HCT116 (cell line): ENCODE measurements around the gene AQP10. TPM values are rescaled to one million over a fixed set of nuclear protein-coding genes. Genes with fewer than 3 reads are reported as not detected.
"Not testable (repeated sequence)": the region's sequence is repeated elsewhere in the genome, so short reads cannot be mapped to it uniquely, and the experiment has no call there.

ENCODE experiments used
- ATAC-seq: fragments of 200-7000 bp; cut with Tn5 transposase; 2 replicates; pipeline ENCODE4 v1.9.1; 2020; ENCODE audit warnings: mild to moderate bottlenecking, moderate library complexity
- BruUV-seq: library from RNA; stranded (reverse); fragments of 400-500 nt; replicated peaks from 2 replicates; lab custom pipeline; 2021; lab: Mats Ljungman, UMichigan
- CTCF ChIA-PET: fragments of 300-600 bp; sonication (Branson Sonifier 250); formaldehyde crosslinking; loops from one replicate; lab custom pipeline; 2021; ENCODE audit warnings: antibody characterized with exemption; lab: Charles Lee
- POLR2A ChIA-PET: fragments of 300-600, 350-600 bp; sonication (Branson Sonifier 250); formaldehyde crosslinking; loops from one replicate; lab custom pipeline; 2021; ENCODE audit warnings: antibody characterized with exemption; lab: Charles Lee
- RAD21 ChIA-PET, 2 experiments: fragments of 300-600 bp; sonication (Branson Sonifier 250); formaldehyde crosslinking; loops; one replicate each; lab custom pipeline; 2023; ENCODE audit warnings: low total read pairs in 2 of 2; ENCODE audit not compliant: uncharacterized antibody in 2 of 2, unreplicated experiment in 2 of 2, low non-redundant PET in 1 of 2; lab: Charles Lee
- DNase-seq: peaks from one replicate; pipeline ENCODE4 v3.0.0-alpha.2; 2010; ENCODE audit warnings: low read depth, low spot score
- H2AFZ ChIP-seq: fragments of 200-600 bp; shearing (Covaris generic), sonication (generic); 2 replicates; pipeline ENCODE4 v1.6.1; 2017; ENCODE audit warnings: low read depth, mixed run types, mixed read lengths, antibody characterized with exemption, low read length; ENCODE audit not compliant: poor library complexity, severe bottlenecking
- H3K27ac ChIP-seq: 2 replicates; pipeline ENCODE4 v1.5.1; 2012; ENCODE audit warnings: low read depth, low read length
- H3K27me3 ChIP-seq: fragments of 200-600 bp; sonication (generic); 2 replicates; pipeline ENCODE4 v1.6.1; 2016; ENCODE audit warnings: mixed run types, low read length, mixed read lengths; ENCODE audit not compliant: insufficient read depth
- H3K36me3 ChIP-seq, 2 experiments: fragments of 200-500 bp in 1 of 2; fragments of 200-600 bp in 1 of 2; sonication (Bioruptor generic) in 1 of 2; sonication (generic) in 1 of 2; 2 replicates each; pipeline versions ENCODE4 v1.5.1 to v1.6.1; 2014 to 2016; ENCODE audit warnings: low read length in 2 of 2, inconsistent platforms in 1 of 2, mixed read lengths in 1 of 2, mixed run types in 1 of 2; ENCODE audit not compliant: insufficient read depth in 2 of 2, control insufficient read depth in 1 of 2
- H3K4me1 ChIP-seq, 2 experiments: fragments of 200-600 bp in 1 of 2; sonication (generic) in 1 of 2; 2 replicates each; pipeline versions ENCODE4 v1.5.1 to v1.6.1; 2012 to 2017; ENCODE audit warnings: low read length in 2 of 2, inconsistent platforms in 1 of 2, mild to moderate bottlenecking in 1 of 2, mixed read lengths in 1 of 2, mixed run types in 1 of 2, moderate library complexity in 1 of 2; ENCODE audit not compliant: insufficient read depth in 2 of 2, control insufficient read depth in 1 of 2
- H3K4me2 ChIP-seq: fragments of 200-600 bp; sonication (generic); 2 replicates; pipeline ENCODE4 v1.6.1; 2017; ENCODE audit warnings: mixed run types, low read length, mixed read lengths
- H3K4me3 ChIP-seq, 2 experiments: fragments of 200-600 bp in 1 of 2; sonication (generic) in 1 of 2; replicated peaks in 1 of 2; 2 replicates each; pipeline ENCODE4 v1.5.1; 2011 to 2016; ENCODE audit warnings: low read length in 2 of 2, control low read depth in 1 of 2, low read depth in 1 of 2, mild to moderate bottlenecking in 1 of 2, mixed read lengths in 1 of 2, mixed run types in 1 of 2
- H3K79me2 ChIP-seq: fragments of 200-600 bp; sonication (generic); 2 replicates; pipeline ENCODE4 v1.6.1; 2017; ENCODE audit warnings: mild to moderate bottlenecking, mixed run types, low read length, moderate library complexity, mixed read lengths; ENCODE audit not compliant: insufficient read depth
- H3K9ac ChIP-seq: fragments of 200-600 bp; sonication (generic); 2 replicates; pipeline ENCODE4 v1.6.1; 2016; ENCODE audit warnings: low read length, mixed read lengths
- H3K9me2 ChIP-seq: fragments of 200-600 bp; sonication (generic), shearing (Covaris generic); 2 replicates; pipeline ENCODE4 v1.6.1; 2017; ENCODE audit warnings: mixed run types, mild to moderate bottlenecking, moderate library complexity; ENCODE audit not compliant: insufficient read depth
- H3K9me3 ChIP-seq, 2 experiments: fragments of 200-500 bp in 1 of 2; fragments of 200-600 bp in 1 of 2; sonication (Bioruptor generic) in 1 of 2; sonication (generic) in 1 of 2; 2 replicates each; pipeline ENCODE4 v1.6.1; 2014 to 2017; ENCODE audit warnings: low read length in 2 of 2, mixed read lengths in 2 of 2, inconsistent platforms in 1 of 2, low read depth in 1 of 2, mild to moderate bottlenecking in 1 of 2, mixed run types in 1 of 2, moderate library complexity in 1 of 2; ENCODE audit not compliant: control insufficient read depth in 1 of 2, insufficient read depth in 1 of 2
- H4K20me1 ChIP-seq: fragments of 200-600 bp; sonication (generic), shearing (Covaris generic); 2 replicates; pipeline ENCODE4 v1.6.1; 2017; ENCODE audit warnings: mixed run types, mild to moderate bottlenecking, moderate library complexity; ENCODE audit not compliant: insufficient read depth
- CTCF ChIP-seq, 3 experiments: fragments of 200-600 bp in 1 of 3; sonication (generic) in 1 of 3; IDR thresholded peaks in 2 of 3; conservative IDR thresholded peaks in 1 of 3; 2 replicates each; pipeline ENCODE4 v1.5.1; 2012 to 2017; ENCODE audit warnings: low read depth in 2 of 3, low read length in 2 of 3, antibody characterized with exemption in 1 of 3, borderline replicate concordance in 1 of 3, control low read depth in 1 of 3, mild to moderate bottlenecking in 1 of 3, mixed read lengths in 1 of 3, mixed run types in 1 of 3, moderate library complexity in 1 of 3; ENCODE audit not compliant: insufficient read depth in 1 of 3
- POLR2A ChIP-seq: IDR thresholded peaks from 2 replicates; pipeline ENCODE4 v1.7.0; 2011; ENCODE audit warnings: borderline replicate concordance; ENCODE audit not compliant: insufficient read depth, insufficient read length; ENCODE audit errors: extremely low read depth
- RAD21 ChIP-seq: IDR thresholded peaks from 2 replicates; pipeline ENCODE4 v1.6.1; 2012; ENCODE audit warnings: low read depth, mild to moderate bottlenecking
- SIN3A ChIP-seq: IDR thresholded peaks from 2 replicates; pipeline ENCODE4 v1.6.1; 2012; ENCODE audit warnings: low read depth
- SP1 ChIP-seq: IDR thresholded peaks from 2 replicates; pipeline ENCODE4 v1.6.1; 2012; ENCODE audit warnings: low read depth
- SRF ChIP-seq: IDR thresholded peaks from 2 replicates; pipeline ENCODE4 v1.6.1; 2012; ENCODE audit warnings: low read depth
- TCF7L2 ChIP-seq: IDR thresholded peaks from 2 replicates; pipeline ENCODE4 v1.7.0; 2011; ENCODE audit warnings: borderline replicate concordance, inconsistent platforms; ENCODE audit not compliant: insufficient read depth, insufficient read length; ENCODE audit errors: extremely low read depth
- ZBTB33 ChIP-seq: IDR thresholded peaks from 2 replicates; pipeline ENCODE4 v1.6.1; 2011; ENCODE audit warnings: mild to moderate bottlenecking, low read length, moderate library complexity; ENCODE audit not compliant: insufficient replicate concordance; ENCODE audit errors: extremely low read depth
- intact Hi-C: fragments of 100-400 bp; cut with micrococcal nuclease; formaldehyde crosslinking; loops from 2 replicates; pipeline ENCODE4 v1.10.0; 2022
- total RNA-seq: library from RNA; stranded (reverse); gene quantifications from one replicate; pipeline ENCODE4 v1.2.1, GENCODE V29; 2021; ENCODE audit not compliant: unreplicated experiment

AQP10 gene
- total RNA-seq, 1 experiment from 2014 or later = not detected

GRCh38 chr1:154309136-154309535 is 11.8 kb upstream of the AQP10 start:
- ATAC-seq, H3K4me1 ChIP-seq, H3K4me3 ChIP-seq, H3K9me3 ChIP-seq, H3K9me2 ChIP-seq, RAD21 ChIA-PET, H3K4me2 ChIP-seq, H2AFZ ChIP-seq, H3K27me3 ChIP-seq, DNase-seq, CTCF ChIA-PET, H3K79me2 ChIP-seq, H3K36me3 ChIP-seq, POLR2A ChIA-PET, H3K27ac ChIP-seq, BruUV-seq, H3K9ac ChIP-seq, H4K20me1 ChIP-seq, intact Hi-C loops: not testable (repeated sequence)

- H2AFZ ChIP-seq, H3K9ac ChIP-seq, H3K9me2 ChIP-seq, POLR2A ChIA-PET, DNase-seq, H3K36me3 ChIP-seq, H3K9me3 ChIP-seq, BruUV-seq, RAD21 ChIA-PET, CTCF ChIA-PET, H3K4me1 ChIP-seq, H3K27me3 ChIP-seq, H3K4me2 ChIP-seq, H3K27ac ChIP-seq, H4K20me1 ChIP-seq, H3K79me2 ChIP-seq, ATAC-seq, intact Hi-C loops, H3K4me3 ChIP-seq: not testable (repeated sequence)
Measured at GRCh38 chr1:154312229-154313065, 8.4 kb upstream of the AQP10 start.

GRCh38 chr1:154313066-154313356 is 7.9 kb upstream of the AQP10 start:
- no peaks in the 10 kb centered on the region for H3K9me2 ChIP-seq
- no peak overlapping the region for H3K27ac ChIP-seq
- H3K9ac ChIP-seq = no peak overlapping the region
- H3K9me3 ChIP-seq = no peaks in the 10 kb centered on the region
- intact Hi-C loops = no loop called here
- no peak overlapping the region for H2AFZ ChIP-seq
- no peaks in the 10 kb centered on the region for H4K20me1 ChIP-seq
- POLR2A ChIA-PET = no interaction called here
- no peaks in the 10 kb centered on the region for H3K4me1 ChIP-seq
- ATAC-seq (no peak), DNase-seq (no peak)
- H3K36me3 ChIP-seq = no peaks in the 10 kb centered on the region
- H3K27me3 ChIP-seq = peaks cover 8% of the 10 kb centered on the region; the same call in 1 of the 2 replicates
- no TSS peak for BruUV-seq
- no peak overlapping the region for H3K4me3 ChIP-seq
- RAD21 ChIA-PET = interaction anchor here in 1 of 2 experiments (0.6 kb wide), 1 partner anchor 286 kb away, joined by 4 read pairs; no protein-coding TSS in a partner anchor
- H3K4me2 ChIP-seq = no peak overlapping the region
- no peaks in the 10 kb centered on the region for H3K79me2 ChIP-seq
- CTCF ChIA-PET = no interaction called here
- TF ChIP-seq TCF7L2 (no peak), SRF (no peak), RAD21 (no peak), ZBTB33 (no peak), POLR2A (no peak), CTCF (IDR thresholded peaks at IDR 0.05 in 2 of 3, conservative IDR thresholded peaks at IDR 0.05 in 1 of 3; ENCODE audit: borderline replicate concordance in 1 of 3, insufficient read depth in 1 of 3, low read depth in 2 of 3, low read length in 2 of 3) (no peak), SIN3A (no peak), SP1 (no peak)
